SW480 (cell line): ENCODE results near the gene TBC1D10A.

Experiments used
- DNase-seq: peaks from one replicate; pipeline ENCODE4 v3.0.0-alpha.2; 2016; ENCODE audit warnings: low spot score

The TBC1D10A gene

DNA sequence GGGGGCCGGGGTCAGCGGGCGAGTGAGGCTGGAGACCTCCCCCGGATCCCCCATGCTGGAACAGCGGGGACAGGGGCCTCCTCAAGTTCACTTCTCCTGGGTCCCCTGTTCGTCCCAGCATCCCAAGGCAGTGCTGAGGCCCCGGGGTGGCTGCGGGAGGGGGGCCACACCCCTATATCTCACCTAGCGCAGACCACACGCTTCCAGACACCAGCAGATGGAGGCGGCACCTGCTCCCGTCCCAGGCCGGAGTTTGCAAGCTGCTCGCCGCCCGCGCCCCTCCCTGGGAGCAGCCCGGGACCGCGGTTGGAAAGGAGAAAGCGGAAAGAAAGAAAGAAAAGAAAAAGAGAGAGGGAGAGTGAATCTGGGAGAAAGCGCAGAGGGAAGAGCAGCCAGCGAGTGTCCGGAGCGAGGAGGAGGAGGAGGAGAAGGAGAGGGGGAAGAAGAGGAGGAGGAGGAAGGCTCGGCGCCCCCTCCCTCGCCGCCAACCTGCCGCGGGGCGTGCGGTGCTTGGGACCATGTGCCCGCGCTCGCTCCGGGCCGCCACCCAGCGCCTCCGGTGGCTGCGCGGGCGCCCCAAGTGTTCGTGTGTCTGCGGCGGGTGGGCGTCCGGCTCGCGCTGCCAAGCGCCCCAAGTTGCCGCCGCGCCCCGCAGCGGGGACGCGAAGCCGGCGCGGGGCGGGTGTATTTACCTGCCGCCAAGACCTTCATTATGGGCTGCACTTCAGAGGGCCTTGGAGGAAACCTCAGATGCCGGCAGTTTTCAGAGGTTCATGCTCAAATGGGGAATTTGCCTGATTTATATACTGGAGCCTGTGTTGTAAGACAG is 80.5 kb downstream of the TBC1D10A start, which contains the start of gene LIF:
TSS of gene LIF (minus strand) at position 775 of the 829 bp plus-strand sequence. CDS start at position 711, 64 bp downstream.
- DNase-seq = peak; percentile 65

- DNase-seq = peak; percentile 47
Measured at GRCh38 chr22:30245181-30245984, 81.4 kb downstream of the TBC1D10A start.

GRCh38 chr22:30244641-30245040 is 82.1 kb downstream of the TBC1D10A start:
- DNase-seq = no peak

DNA sequence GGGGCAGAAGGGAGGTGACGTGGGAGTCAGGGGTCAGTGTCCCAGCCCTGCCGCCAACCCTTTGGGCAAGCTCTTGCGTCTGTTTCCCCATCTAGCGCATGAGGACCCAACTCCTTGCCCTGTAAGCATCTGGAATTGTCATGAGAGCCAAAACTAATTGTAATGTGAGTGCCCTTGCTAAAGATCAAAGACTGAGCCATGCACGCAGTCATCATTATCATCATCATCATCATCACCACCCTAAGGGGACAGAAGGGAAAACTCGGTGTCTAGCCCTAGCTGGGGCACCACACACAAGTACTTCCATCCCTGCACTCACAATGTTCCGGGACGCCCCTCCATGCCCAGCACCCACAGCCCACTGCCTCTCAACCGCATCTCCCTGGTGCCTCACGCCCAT is 82.7 kb downstream of the TBC1D10A start:
- no peak for DNase-seq

DNA sequence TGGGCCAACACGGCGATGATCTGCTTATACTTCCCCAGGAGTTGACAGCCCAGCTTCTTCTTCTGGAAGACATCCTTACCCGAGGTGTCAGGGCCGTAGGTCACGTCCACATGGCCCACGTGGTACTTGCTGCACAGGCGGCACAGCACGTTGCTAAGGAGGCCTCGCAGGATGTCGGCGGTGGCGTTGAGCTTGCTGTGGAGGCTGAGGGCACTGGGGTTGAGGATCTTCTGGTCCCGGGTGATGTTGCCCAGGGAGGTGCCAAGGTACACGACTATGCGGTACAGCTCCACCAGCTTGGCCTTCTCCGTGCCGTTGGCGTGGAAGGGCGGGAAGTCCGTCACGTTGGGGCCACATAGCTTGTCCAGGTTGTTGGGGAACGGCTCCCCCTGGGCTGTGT is 83.1 kb downstream of the TBC1D10A start:
- DNase-seq = no peak
